H9 (cell line): Measurements from ENCODE around the gene LENG1. TPM values are rescaled to one million over a fixed set of nuclear protein-coding genes. Genes with fewer than 3 reads are reported as not detected.
A peak's percentile ranks its signal among the peaks of the same experiment; 100 is the strongest.

Experiments used
- DNase-seq: peaks from one replicate; pipeline ENCODE4 v3.0.0-alpha.2; 2017
- H2AFZ ChIP-seq: one replicate; pipeline ENCODE4 v1.6.1; 2013; ENCODE audit warnings: mild to moderate bottlenecking, low read length, control low read depth, moderate library complexity
- H2AK5ac ChIP-seq: 2 replicates; pipeline ENCODE4 v1.6.1; 2013; ENCODE audit warnings: low read length, control low read depth, mixed read lengths; ENCODE audit not compliant: insufficient read length
- H2BK120ac ChIP-seq: one replicate; pipeline ENCODE4 v1.6.1; 2013; ENCODE audit warnings: low read depth, mild to moderate bottlenecking, low read length, control low read depth, inconsistent platforms; ENCODE audit not compliant: poor library complexity, severe bottlenecking
- H2BK12ac ChIP-seq: 2 replicates; pipeline ENCODE4 v1.6.1; 2013; ENCODE audit warnings: low read length, control low read depth, mixed read lengths, low read depth; ENCODE audit not compliant: insufficient read length
- H2BK15ac ChIP-seq: 2 replicates; pipeline ENCODE4 v1.6.1; 2013; ENCODE audit warnings: low read depth, low read length, control low read depth
- H2BK20ac ChIP-seq: one replicate; pipeline ENCODE4 v1.6.1; 2013; ENCODE audit warnings: low read depth, mild to moderate bottlenecking, low read length, control low read depth, inconsistent platforms; ENCODE audit not compliant: poor library complexity, severe bottlenecking
- H2BK5ac ChIP-seq: 2 replicates; pipeline ENCODE4 v1.6.1; 2013; ENCODE audit warnings: low read length, control low read depth, mixed read lengths; ENCODE audit not compliant: insufficient read length
- H3K14ac ChIP-seq: 2 replicates; pipeline ENCODE4 v1.6.1; 2013; ENCODE audit warnings: low read length, control low read depth; ENCODE audit not compliant: insufficient read depth
- H3K18ac ChIP-seq: 2 replicates; pipeline ENCODE4 v1.6.1; 2013; ENCODE audit warnings: low read depth, mild to moderate bottlenecking, mixed read lengths, low read length, control low read depth; ENCODE audit not compliant: insufficient read length
- H3K23ac ChIP-seq: 2 replicates; pipeline ENCODE4 v1.6.1; 2013; ENCODE audit warnings: low read length, control low read depth, mixed read lengths, low read depth; ENCODE audit not compliant: insufficient read length
- H3K23me2 ChIP-seq: 2 replicates; pipeline ENCODE4 v1.6.1; 2013; ENCODE audit warnings: low read depth, mild to moderate bottlenecking, mixed read lengths, low read length, control low read depth; ENCODE audit not compliant: insufficient read length, poor library complexity, severe bottlenecking
- H3K27ac ChIP-seq: 2 replicates; pipeline ENCODE4 v1.5.1; 2013; ENCODE audit warnings: low read length, control low read depth, mixed read lengths, low read depth; ENCODE audit not compliant: insufficient read length
- H3K27me3 ChIP-seq: 2 replicates; pipeline ENCODE4 v1.6.1; 2013; ENCODE audit warnings: low read length, control low read depth, inconsistent platforms; ENCODE audit not compliant: insufficient read depth
- H3K4ac ChIP-seq: 2 replicates; pipeline ENCODE4 v1.6.1; 2013; ENCODE audit warnings: low read depth, mild to moderate bottlenecking, control low read depth, inconsistent platforms, low read length, moderate library complexity
- H3K4me1 ChIP-seq: 2 replicates; pipeline ENCODE4 v1.6.1; 2013; ENCODE audit warnings: low read length, control low read depth, inconsistent platforms; ENCODE audit not compliant: insufficient read depth
- H3K4me2 ChIP-seq: 2 replicates; pipeline ENCODE4 v1.6.1; 2013; ENCODE audit warnings: low read length, control low read depth, mixed read lengths; ENCODE audit not compliant: insufficient read length, insufficient read depth
- H3K56ac ChIP-seq: 2 replicates; pipeline ENCODE4 v1.6.1; 2013; ENCODE audit warnings: low read depth, mild to moderate bottlenecking, mixed read lengths, low read length, control low read depth; ENCODE audit not compliant: insufficient read length
- H3K79me1 ChIP-seq: 2 replicates; pipeline ENCODE4 v1.6.1; 2013; ENCODE audit warnings: low read depth, mild to moderate bottlenecking, moderate library complexity, low read length, control low read depth, inconsistent platforms; ENCODE audit not compliant: insufficient read depth, poor library complexity, severe bottlenecking
- H3K79me2 ChIP-seq: 2 replicates; pipeline ENCODE4 v1.6.1; 2013; ENCODE audit warnings: low read length, control low read depth, inconsistent platforms; ENCODE audit not compliant: insufficient read depth
- H3K9ac ChIP-seq: 2 replicates; pipeline ENCODE4 v1.6.1; 2013; ENCODE audit warnings: low read length, control low read depth, mixed read lengths; ENCODE audit not compliant: insufficient read length; ENCODE audit errors: extremely low read depth
- H3K9me3 ChIP-seq: one replicate; pipeline ENCODE4 v1.6.1; 2013; ENCODE audit warnings: low read depth, low read length, inconsistent platforms; ENCODE audit not compliant: control insufficient read depth
- H3T11ph ChIP-seq: one replicate; pipeline ENCODE4 v1.6.1; 2013; ENCODE audit warnings: mild to moderate bottlenecking, low read length, control low read depth, inconsistent platforms
- H4K20me1 ChIP-seq: one replicate; pipeline ENCODE4 v1.6.1; 2013; ENCODE audit not compliant: control insufficient read depth, insufficient read length, insufficient read depth
- H4K5ac ChIP-seq: 2 replicates; pipeline ENCODE4 v1.6.1; 2013; ENCODE audit warnings: low read depth, mild to moderate bottlenecking, mixed read lengths, low read length, control low read depth; ENCODE audit not compliant: insufficient read length
- H4K8ac ChIP-seq: replicated peaks from 2 replicates; pipeline ENCODE4 v1.6.1; 2013; ENCODE audit warnings: low read length, control low read depth, mixed read lengths, low read depth; ENCODE audit not compliant: insufficient read length
- H4K91ac ChIP-seq: 2 replicates; pipeline ENCODE4 v1.6.1; 2013; ENCODE audit warnings: low read depth, mild to moderate bottlenecking, moderate library complexity, mixed read lengths, low read length, control low read depth; ENCODE audit not compliant: insufficient read length
- H3K27ac Mint-ChIP-seq, 3 experiments: 2 replicates in 2 of 3; 3 replicates in 1 of 3; pipeline ENCODE4 v1.8.0; 2020 to 2021; ENCODE audit warnings: mixed read lengths in 3 of 3, mild to moderate bottlenecking in 1 of 3, moderate library complexity in 1 of 3
- H3K27me3 Mint-ChIP-seq: 2 replicates; pipeline ENCODE4 v1.8.0; 2021; ENCODE audit warnings: low read depth, mild to moderate bottlenecking, moderate library complexity, mixed read lengths
- H3K36me3 Mint-ChIP-seq, 3 experiments: 2 replicates in 2 of 3; 3 replicates in 1 of 3; pipeline ENCODE4 v1.8.0; 2020 to 2021; ENCODE audit warnings: low read depth in 3 of 3, mixed read lengths in 3 of 3; ENCODE audit not compliant: insufficient read depth in 1 of 3
- H3K4me1 Mint-ChIP-seq, 2 experiments: 2 replicates each; pipeline ENCODE4 v1.8.0; 2020; ENCODE audit warnings: mixed read lengths in 2 of 2
- H3K4me3 Mint-ChIP-seq, 2 experiments: 2 replicates in 1 of 2; 3 replicates in 1 of 2; pipeline ENCODE4 v1.8.0; 2020 to 2021; ENCODE audit warnings: mild to moderate bottlenecking in 2 of 2, mixed read lengths in 2 of 2, moderate library complexity in 1 of 2
- H3K9me3 Mint-ChIP-seq, 2 experiments: 2 replicates in 1 of 2; 3 replicates in 1 of 2; pipeline ENCODE4 v1.8.0; 2020; ENCODE audit warnings: mild to moderate bottlenecking in 2 of 2, mixed read lengths in 2 of 2, moderate library complexity in 1 of 2
- WGBS: extraction: QIAGEN DNeasy Blood & Tissue Kit; methylation state at CpG from one replicate; pipeline ENCODE4 v1.1.7; 2013; ENCODE audit warnings: missing lambda C conversion rate, low lambda C conversion rate, mixed read lengths; ENCODE audit not compliant: insufficient read length; ENCODE audit errors: extremely low coverage; 5-methylcytosine and 5-hydroxymethylcytosine counted together
- total RNA-seq: library from RNA; stranded (reverse); gene quantifications from 2 replicates; pipeline ENCODE4 v1.2.1, GENCODE V29; 2021
- TF ChIP-seq, protein P1 (sequence below): fragments of 200-600 bp; sonication (generic); conservative IDR thresholded peaks from 3 replicates; pipeline ENCODE4 v1.8.0; 2021; ENCODE audit warnings: antibody characterized with exemption, mild to moderate bottlenecking

LENG1 gene
- total RNA-seq, 1 experiment from 2014 or later = 7.1 TPM

- Histone ChIP-seq H2BK5ac (no peak overlapping the region), H3K14ac (no peak overlapping the region), H4K5ac (no peak overlapping the region), H4K20me1 (no peaks in the 10 kb centered on the region), H3K79me1 (no peaks in the 10 kb centered on the region), H3K4me2 (peak overlapping the region; percentile 53), H3K23me2 (peaks cover 18% of the 10 kb centered on the region), H4K8ac (no peak overlapping the region), H3K79me2 (no peaks in the 10 kb centered on the region; the same call in 1 of the 2 replicates), H2BK120ac (no peak overlapping the region), H3T11ph (no peak overlapping the region), H2BK15ac (no peak overlapping the region), H2AK5ac (no peak overlapping the region), H3K4ac (no peak overlapping the region), H3K9ac (no peak overlapping the region), H3K56ac (no peak overlapping the region), H3K4me1 (no peaks in the 10 kb centered on the region), H2BK20ac (no peak overlapping the region), H4K91ac (no peak overlapping the region), H3K18ac (no peak overlapping the region), H2BK12ac (no peak overlapping the region), H3K23ac (no peak overlapping the region), H3K9me3 (no peaks in the 10 kb centered on the region), H3K27me3 (no peaks in the 10 kb centered on the region), H2AFZ (no peak overlapping the region), H3K27ac (no peak overlapping the region)
- Mint-ChIP-seq H3K4me1 (peaks cover 33 to 41% of the 10 kb centered on the region in 2 experiments), H3K27me3 (peaks cover 41% of the 10 kb centered on the region), H3K36me3 (peaks cover 4 to 9% (median 6%) of the 10 kb centered on the region in 3 experiments), H3K27ac (0 out of 7 replicates have a peak overlapping the region, but pooled peaks of 1 of the 3 experiments have one; percentile 8), H3K4me3 (peak overlapping the region; percentile 72 to 93; a peak in 4 of 5 replicates), H3K9me3 (peaks cover 0 to 6% of the 10 kb centered on the region in 2 experiments; a peak in 2 of 5 replicates)
- no CpG with 5 or more reads among the region's 14 CpGs for WGBS
- TF ChIP-seq, protein P1, sequence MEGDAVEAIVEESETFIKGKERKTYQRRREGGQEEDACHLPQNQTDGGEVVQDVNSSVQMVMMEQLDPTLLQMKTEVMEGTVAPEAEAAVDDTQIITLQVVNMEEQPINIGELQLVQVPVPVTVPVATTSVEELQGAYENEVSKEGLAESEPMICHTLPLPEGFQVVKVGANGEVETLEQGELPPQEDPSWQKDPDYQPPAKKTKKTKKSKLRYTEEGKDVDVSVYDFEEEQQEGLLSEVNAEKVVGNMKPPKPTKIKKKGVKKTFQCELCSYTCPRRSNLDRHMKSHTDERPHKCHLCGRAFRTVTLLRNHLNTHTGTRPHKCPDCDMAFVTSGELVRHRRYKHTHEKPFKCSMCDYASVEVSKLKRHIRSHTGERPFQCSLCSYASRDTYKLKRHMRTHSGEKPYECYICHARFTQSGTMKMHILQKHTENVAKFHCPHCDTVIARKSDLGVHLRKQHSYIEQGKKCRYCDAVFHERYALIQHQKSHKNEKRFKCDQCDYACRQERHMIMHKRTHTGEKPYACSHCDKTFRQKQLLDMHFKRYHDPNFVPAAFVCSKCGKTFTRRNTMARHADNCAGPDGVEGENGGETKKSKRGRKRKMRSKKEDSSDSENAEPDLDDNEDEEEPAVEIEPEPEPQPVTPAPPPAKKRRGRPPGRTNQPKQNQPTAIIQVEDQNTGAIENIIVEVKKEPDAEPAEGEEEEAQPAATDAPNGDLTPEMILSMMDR = no peak
- no peak for DNase-seq
Measured at GRCh38 chr19:54162884-54163283, 3.4 kb upstream of the LENG1 start.
